Skeletal muscle satellite cell (primary cell): Measurements from ENCODE around the gene EGFL8.
"Not testable (repeated sequence)": the region's sequence is repeated elsewhere in the genome, so short reads cannot be mapped to it uniquely, and the experiment has no call there.

Experiments used
- H3K27me3 ChIP-seq: 2 replicates; pipeline ENCODE4 v1.7.0; 2013; ENCODE audit warnings: low read length; ENCODE audit not compliant: control insufficient read depth, insufficient read depth
- H3K36me3 ChIP-seq: 2 replicates; pipeline ENCODE4 v1.7.0; 2013; ENCODE audit warnings: mild to moderate bottlenecking, control low read depth, low read length; ENCODE audit not compliant: insufficient read depth
- H3K4me1 ChIP-seq: 2 replicates; pipeline ENCODE4 v1.7.0; 2013; ENCODE audit warnings: low read length; ENCODE audit not compliant: control insufficient read depth, insufficient read depth
- H3K4me2 ChIP-seq: 2 replicates; pipeline ENCODE4 v1.7.0; 2013; ENCODE audit warnings: mild to moderate bottlenecking, low read length
- H3K4me3 ChIP-seq: 2 replicates; pipeline ENCODE4 v1.7.0; 2013; ENCODE audit warnings: low read length
- H3K9ac ChIP-seq: 2 replicates; pipeline ENCODE4 v1.7.0; 2013; ENCODE audit warnings: mild to moderate bottlenecking, low read depth, low read length, moderate library complexity
- H3K9me3 ChIP-seq: replicated peaks from 2 replicates; pipeline ENCODE4 v1.7.0; 2013; ENCODE audit warnings: mild to moderate bottlenecking, control low read depth, low read length

EGFL8 gene

DNA sequence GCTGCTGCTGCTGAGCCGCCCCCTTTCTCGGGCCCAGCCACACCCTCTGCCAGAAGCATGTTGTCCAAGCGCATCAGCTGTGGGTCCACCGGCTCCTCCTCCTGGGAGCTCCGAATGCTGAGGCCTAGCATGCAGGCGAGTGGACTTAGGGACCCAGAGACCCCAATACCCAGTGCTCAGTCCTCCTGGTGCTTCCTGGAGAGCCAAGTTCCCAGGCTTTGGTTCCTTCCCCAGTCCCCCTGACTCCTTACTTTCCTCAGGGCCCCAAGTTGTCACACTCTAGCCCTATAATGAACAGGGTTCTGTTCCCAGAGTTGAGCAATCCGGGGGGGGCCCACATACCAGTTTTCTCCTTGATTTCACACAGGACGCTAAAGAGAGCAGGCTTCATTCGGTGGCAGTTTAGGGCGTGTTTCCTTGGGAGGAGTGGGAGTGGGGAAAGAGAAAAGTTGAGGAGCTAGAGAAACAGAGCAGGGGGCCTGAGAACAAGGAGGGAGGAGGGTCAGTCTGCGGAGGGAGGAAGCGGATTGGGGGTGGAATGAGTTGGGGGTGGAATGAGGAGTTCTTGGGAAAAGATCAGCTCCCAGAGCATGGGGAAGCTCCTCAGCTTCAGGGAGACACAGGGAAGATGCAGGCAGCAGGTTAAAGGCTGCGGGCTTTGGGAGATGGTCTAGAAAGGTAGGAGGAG, 24.1 kb downstream of the EGFL8 start:
- Histone ChIP-seq H3K36me3 (peaks cover 29% of the 10 kb centered on the region), H3K9me3 (no peaks in the 10 kb centered on the region), H3K4me1 (peaks cover 37% of the 10 kb centered on the region), H3K4me2 (peak overlapping the region; percentile 96), H3K27me3 (no peaks in the 10 kb centered on the region), H3K9ac (peak overlapping the region; percentile 93), H3K4me3 (peak overlapping the region; percentile 68)

GRCh38 chr6:32189069-32189741, 24.8 kb downstream of the EGFL8 start:
- peak overlapping the region; percentile 68 for H3K4me3 ChIP-seq
- peak overlapping the region; percentile 96 for H3K4me2 ChIP-seq
- H3K9ac ChIP-seq, result peak overlapping the region; percentile 93
- no peaks in the 10 kb centered on the region for H3K9me3 ChIP-seq
- peaks cover 37% of the 10 kb centered on the region for H3K4me1 ChIP-seq
- peaks cover 23% of the 10 kb centered on the region for H3K36me3 ChIP-seq
- H3K27me3 ChIP-seq, result no peaks in the 10 kb centered on the region

GRCh38 chr6:32189742-32190053, 25.3 kb downstream of the EGFL8 start:
- Histone ChIP-seq H3K4me3 (peak overlapping the region; percentile 68), H3K36me3 (peaks cover 21% of the 10 kb centered on the region), H3K9ac (peak overlapping the region; percentile 93), H3K27me3 (no peaks in the 10 kb centered on the region), H3K4me2 (peak overlapping the region; percentile 96), H3K4me1 (peaks cover 40% of the 10 kb centered on the region), H3K9me3 (no peaks in the 10 kb centered on the region)

DNA sequence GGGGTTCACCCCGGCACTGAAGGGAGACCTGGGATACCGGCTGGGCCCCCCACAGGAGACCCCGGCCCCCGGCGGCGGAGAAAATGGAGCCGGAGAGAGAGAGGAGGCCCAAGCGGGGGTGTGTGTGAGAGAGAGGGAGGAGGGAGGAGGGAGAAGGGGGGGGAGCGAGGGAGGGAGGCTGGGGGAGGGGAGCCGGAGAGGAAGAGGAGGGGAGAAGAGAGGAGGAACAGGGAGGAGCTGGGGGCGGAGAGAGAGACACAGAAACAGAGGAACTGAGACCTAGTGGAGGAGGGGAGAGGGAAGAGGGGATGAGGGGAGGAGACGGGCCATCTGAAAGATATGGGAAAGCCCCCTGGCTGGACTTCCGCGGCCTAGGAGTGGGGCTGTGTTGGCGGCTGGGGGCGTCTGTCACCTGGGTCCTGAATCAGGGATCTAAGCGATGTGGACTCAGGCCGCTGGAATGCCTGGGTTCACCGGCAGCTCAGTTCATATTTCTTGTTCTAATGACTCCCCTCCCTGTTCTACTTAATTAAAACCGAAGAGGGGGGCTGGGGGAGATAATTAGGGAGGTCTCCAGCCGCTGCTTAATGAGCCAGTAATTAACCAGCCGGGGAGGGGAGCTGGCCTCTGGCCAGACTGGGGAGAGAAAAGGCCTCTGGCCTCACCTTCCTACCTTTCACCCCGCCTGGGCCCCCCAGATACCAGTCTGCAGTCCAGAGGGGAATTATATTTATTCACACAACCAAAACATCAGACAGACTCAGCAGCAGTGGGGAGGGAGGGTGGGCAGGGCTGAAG, 25.9 kb downstream of the EGFL8 start, which contains the start of gene PBX2:
Gene PBX2, minus strand, starts transcription at position 149 of the 798 bp plus-strand sequence. CDS start 287 bp downstream, outside the sequence.
- H3K27me3 ChIP-seq, result no peaks in the 10 kb centered on the region
- peak within 1 kb of the TSS; percentile 93 for H3K9ac ChIP-seq
- peaks cover 21% of the 10 kb centered on the region for H3K36me3 ChIP-seq
- peak within 1 kb of the TSS; percentile 96 for H3K4me2 ChIP-seq
- no peaks in the 10 kb centered on the region for H3K9me3 ChIP-seq
- H3K4me1 ChIP-seq, result peaks cover 45% of the 10 kb centered on the region
- peak within 1 kb of the TSS; percentile 68 for H3K4me3 ChIP-seq

DNA sequence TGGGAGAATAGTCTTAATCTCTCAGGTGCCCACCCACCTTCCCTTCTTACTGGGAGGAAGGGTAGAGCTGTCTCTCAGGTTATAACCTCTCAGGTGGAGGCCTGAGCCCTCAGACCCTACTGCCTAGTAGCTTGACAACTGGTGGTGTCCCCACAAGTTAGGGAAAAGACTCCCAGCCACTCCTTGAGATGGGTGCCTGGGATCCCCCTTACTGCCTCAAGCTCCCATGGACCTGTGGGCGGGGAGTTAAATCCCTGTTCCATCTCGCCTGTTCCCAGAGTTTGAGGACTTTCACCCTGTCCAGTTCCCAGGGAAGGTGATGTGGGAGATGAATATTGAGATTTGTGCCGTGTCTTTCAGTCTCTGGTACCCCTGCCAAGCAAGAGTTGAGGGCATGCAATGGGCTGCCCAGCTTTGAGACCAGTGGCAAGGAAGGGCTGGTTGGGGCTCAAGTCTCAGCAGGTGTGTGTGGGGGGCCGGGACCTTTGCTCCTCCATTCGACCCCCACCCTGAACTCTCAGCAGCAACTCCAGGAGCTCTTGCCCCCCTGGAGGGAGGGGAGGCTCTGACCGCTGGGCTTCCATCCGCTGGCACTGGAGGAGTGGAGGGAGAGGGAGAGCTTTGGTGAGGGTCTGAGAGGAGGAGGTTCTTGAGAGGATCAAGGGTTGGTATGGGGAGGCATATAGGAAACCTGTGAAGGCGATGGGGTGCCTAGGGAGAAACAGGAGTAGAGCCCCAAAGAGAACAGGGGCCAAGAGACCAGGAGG, 26.7 kb downstream of the EGFL8 start:
- Histone ChIP-seq H3K9ac (no peak overlapping the region), H3K4me1 (peaks cover 42% of the 10 kb centered on the region), H3K36me3 (peaks cover 20% of the 10 kb centered on the region), H3K27me3 (no peaks in the 10 kb centered on the region), H3K4me3 (peak overlapping the region; percentile 68), H3K9me3 (no peaks in the 10 kb centered on the region), H3K4me2 (peak overlapping the region; percentile 96)

GRCh38 chr6:32191696-32192607, 27.6 kb downstream of the EGFL8 start:
- Histone ChIP-seq H3K9ac (no peak overlapping the region), H3K4me3 (no peak overlapping the region), H3K4me2 (no peak overlapping the region), H3K4me1 (peaks cover 48% of the 10 kb centered on the region), H3K9me3 (no peaks in the 10 kb centered on the region), H3K27me3 (no peaks in the 10 kb centered on the region), H3K36me3 (peaks cover 12% of the 10 kb centered on the region)

GRCh38 chr6:32192608-32193039, 28.2 kb downstream of the EGFL8 start, which contains the start of gene GPSM3:
Gene GPSM3, minus strand, starts transcription at chr6:32192643. Its CDS starts 130 bp downstream, at chr6:32192513.
- H3K4me3 ChIP-seq, result no peak within 1 kb of the TSS

GRCh38 chr6:32193096-32193495, 28.7 kb downstream of the EGFL8 start:
- peaks cover 44% of the 10 kb centered on the region for H3K4me1 ChIP-seq
- not testable (repeated sequence) for H3K36me3 ChIP-seq, H3K4me2 ChIP-seq, H3K4me3 ChIP-seq, H3K9ac ChIP-seq, H3K27me3 ChIP-seq, H3K9me3 ChIP-seq

More at GRCh38 chr6:32192608-32193039, 28.2 kb downstream of the EGFL8 start, which contains the start of gene GPSM3:
- Histone ChIP-seq H3K27me3 (no peaks in the 10 kb centered on the region), H3K9me3 (no peaks in the 10 kb centered on the region), H3K9ac (peak within 1 kb of the TSS; percentile 30), H3K4me2 (peak within 1 kb of the TSS; percentile 31), H3K36me3 (peaks cover 5% of the 10 kb centered on the region), H3K4me1 (peaks cover 49% of the 10 kb centered on the region)

DNA sequence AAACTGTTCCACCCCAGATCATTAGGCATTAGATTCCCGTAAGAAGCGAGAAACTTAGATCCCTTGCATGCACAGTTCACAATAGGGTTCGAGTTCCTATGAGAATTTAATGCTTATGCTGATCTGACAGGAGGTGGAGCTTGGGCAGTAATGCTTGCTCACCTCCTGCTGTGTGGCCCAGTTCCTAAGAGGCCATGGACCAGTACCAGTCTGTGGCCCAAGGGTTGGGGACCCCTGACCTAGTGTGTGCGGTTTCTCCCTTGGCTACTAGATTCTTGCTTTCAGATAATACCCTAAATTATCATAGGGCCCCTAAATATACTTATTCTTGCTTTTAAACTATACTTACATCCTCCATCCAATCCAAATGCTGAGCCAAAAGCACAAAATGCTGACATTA, 30.0 kb downstream of the EGFL8 start:
- Histone ChIP-seq H3K9me3 (no peaks in the 10 kb centered on the region), H3K4me1 (peaks cover 34% of the 10 kb centered on the region), H3K4me2 (no peak overlapping the region), H3K27me3 (no peaks in the 10 kb centered on the region), H3K4me3 (peak overlapping the region; percentile 78), H3K9ac (no peak overlapping the region), H3K36me3 (no peaks in the 10 kb centered on the region)
